B cell (primary cell): ENCODE data around the gene TPRN. TPM values are rescaled to one million over a fixed set of nuclear protein-coding genes. Genes with fewer than 3 reads are reported as not detected.

Experiments
- ATAC-seq: fragments of 200-7000 bp; cut with Tn5 transposase; one replicate; pipeline ENCODE4 v1.10.0; 2021; ENCODE audit warnings: low read depth, mild to moderate bottlenecking, moderate number of reproducible peaks, moderate library complexity
- CTCF ChIA-PET: fragments of 350-600 bp; sonication (Branson Sonifier 250); formaldehyde crosslinking; loops from one replicate; lab custom pipeline; 2021; ENCODE audit warnings: antibody characterized with exemption, inconsistent platforms; lab: Charles Lee
- POLR2A ChIA-PET: fragments of 350-600 bp; sonication (Branson Sonifier 250); formaldehyde crosslinking; loops from one replicate; lab custom pipeline; 2021; ENCODE audit warnings: antibody characterized with exemption; lab: Charles Lee
- DNase-seq: peaks from one replicate; pipeline ENCODE4 v3.0.0; 2013
- H2AFZ ChIP-seq: 2 replicates; pipeline ENCODE4 v1.6.1; 2012; ENCODE audit warnings: mild to moderate bottlenecking, low read depth, low read length; ENCODE audit not compliant: insufficient read depth, poor library complexity, severe bottlenecking
- H3K27ac ChIP-seq, 2 donors: 1 replicate in 1 of 2; 2 replicates in 1 of 2; pipeline ENCODE4 v1.5.1; 2012 to 2013; ENCODE audit warnings: low read length in 2 of 2, mild to moderate bottlenecking in 2 of 2, moderate library complexity in 1 of 2
- H3K27me3 ChIP-seq, 4 experiments: fragments of 200-600 bp in 1 of 4; sonication (generic) in 1 of 4; replicated peaks in 1 of 4; 1 replicate in 2 of 4; 2 replicates in 2 of 4; pipeline versions ENCODE4 v1.6.1 to v1.7.0; 2013 to 2016; ENCODE audit warnings: low read length in 3 of 4, mild to moderate bottlenecking in 2 of 4, mixed read lengths in 1 of 4, moderate library complexity in 1 of 4; ENCODE audit not compliant: insufficient read depth in 4 of 4, control insufficient read depth in 3 of 4; ENCODE audit errors: control extremely low read depth in 1 of 4
- H3K36me3 ChIP-seq, 2 experiments: replicated peaks in 1 of 2; 1 replicate in 1 of 2; 2 replicates in 1 of 2; pipeline versions ENCODE4 v1.6.1 to v1.7.1; 2013; ENCODE audit warnings: low read length in 1 of 2; ENCODE audit not compliant: insufficient read depth in 2 of 2, control insufficient read depth in 1 of 2; ENCODE audit errors: control extremely low read depth in 1 of 2, extremely low read depth in 1 of 2
- H3K4me1 ChIP-seq, 2 donors: fragments of 200-600 bp in 1 of 2; sonication (generic) in 1 of 2; 1 replicate in 1 of 2; 2 replicates in 1 of 2; pipeline versions ENCODE4 v1.5.1 to v1.6.1; 2013 to 2017; ENCODE audit warnings: low read length in 2 of 2; ENCODE audit not compliant: control insufficient read depth in 2 of 2, insufficient read depth in 2 of 2
- H3K4me2 ChIP-seq: replicated peaks from 2 replicates; pipeline ENCODE3; 2012; ENCODE audit warnings: mild to moderate bottlenecking, low read depth, low read length; ENCODE audit not compliant: poor library complexity, severe bottlenecking
- H3K4me3 ChIP-seq, 5 experiments: fragments of 200-600 bp in 1 of 5; sonication (generic) in 1 of 5; 1 replicate in 3 of 5; 2 replicates in 2 of 5; pipeline versions ENCODE4 v1.5.1 to v1.7.0; 2011 to 2016; ENCODE audit warnings: low read length in 4 of 5, mild to moderate bottlenecking in 4 of 5, low read depth in 2 of 5, control low read depth in 1 of 5, moderate library complexity in 1 of 5; ENCODE audit not compliant: insufficient read depth in 1 of 5; ENCODE audit errors: control extremely low read depth in 1 of 5, extremely low read depth in 1 of 5
- H3K79me2 ChIP-seq: fragments of 200-600 bp; sonication (generic); one replicate; pipeline ENCODE4 v1.6.0; 2016; ENCODE audit warnings: low read length; ENCODE audit not compliant: control insufficient read depth, insufficient read depth
- H3K9ac ChIP-seq: fragments of 200-600 bp; sonication (generic); 2 replicates; pipeline ENCODE4 v1.6.1; 2017; ENCODE audit warnings: mild to moderate bottlenecking, low read length, moderate library complexity
- H3K9me3 ChIP-seq, 3 donors: one replicate each; pipeline versions ENCODE4 v1.6.1 to v1.7.1; 2013; ENCODE audit warnings: low read length in 2 of 3; ENCODE audit not compliant: control insufficient read depth in 2 of 3, insufficient read depth in 1 of 3; ENCODE audit errors: control extremely low read depth in 1 of 3
- H4K20me1 ChIP-seq: 2 replicates; pipeline ENCODE4 v1.6.0; 2012; ENCODE audit warnings: mild to moderate bottlenecking, low read length; ENCODE audit not compliant: insufficient read depth, control insufficient read depth, poor library complexity, severe bottlenecking
- H3K27ac Mint-ChIP-seq: one replicate; pipeline ENCODE4 v1.8.0; 2021; ENCODE audit warnings: mixed read lengths
- H3K27me3 Mint-ChIP-seq: one replicate; pipeline ENCODE4 v1.8.0; 2021; ENCODE audit warnings: mixed read lengths
- H3K4me1 Mint-ChIP-seq: one replicate; pipeline ENCODE4 v1.8.0; 2021; ENCODE audit warnings: mixed read lengths
- H3K4me3 Mint-ChIP-seq: one replicate; pipeline ENCODE4 v1.8.0; 2021; ENCODE audit warnings: mixed read lengths
- H3K9me3 Mint-ChIP-seq: one replicate; pipeline ENCODE4 v1.8.0; 2022; ENCODE audit warnings: mixed read lengths; ENCODE audit not compliant: insufficient read depth
- CTCF ChIP-seq: fragments of 200-600 bp; IDR thresholded peaks from one replicate; pipeline ENCODE4 v1.8.0; 2022; ENCODE audit warnings: antibody characterized with exemption, mild to moderate bottlenecking
- EZH2 ChIP-seq: IDR thresholded peaks from 2 replicates; pipeline ENCODE4 v1.6.1; 2012; ENCODE audit warnings: borderline replicate concordance, low read depth, mild to moderate bottlenecking, moderate library complexity, low read length; ENCODE audit not compliant: insufficient read depth, poor library complexity, severe bottlenecking
- WGBS: methylation state at CpG from one replicate; pipeline ENCODE4 v1.1.5; 2013; ENCODE audit warnings: missing lambda C conversion rate; ENCODE audit not compliant: insufficient coverage; 5-methylcytosine and 5-hydroxymethylcytosine counted together
- intact Hi-C: fragments of 100-400 bp; cut with micrococcal nuclease; formaldehyde crosslinking; loops from one replicate; pipeline ENCODE4 v1.10.0; 2022
- polyA plus RNA-seq: library from polyadenylated mRNA; depleted of rRNA; stranded (reverse); fragments of >200 nt; gene quantifications from 2 replicates; pipeline ENCODE4 v1.2.3, GENCODE V29; 2012
- total RNA-seq, 2 donors: library from RNA; stranded (reverse); fragments of 120-200 nt in 1 of 2; gene quantifications; 1 replicate in 1 of 2; 2 replicates in 1 of 2; pipeline versions ENCODE4 v1.2.3 to v1.2.4, GENCODE V29; 2013 to 2022

TPRN gene
- total and polyA plus RNA-seq, 2 donors (not counting 1 experiment from before 2014, with no cell fraction given), result 5.7 to 16.3 TPM

GRCh38 chr9:137194388-137194787, 6.2 kb downstream of the TPRN start:
- H3K9ac ChIP-seq, result no peak overlapping the region
- Mint-ChIP-seq H3K4me1 (peaks cover 11% of the 10 kb centered on the region), H3K27me3 (no peaks in the 10 kb centered on the region), H3K9me3 (no peaks in the 10 kb centered on the region), H3K27ac (no peak overlapping the region), H3K4me3 (no peak overlapping the region)
- no peak for DNase-seq
- peaks cover 0 to 19% of the 10 kb centered on the region in 2 experiments for H3K36me3 ChIP-seq
- H3K27me3 ChIP-seq, result peaks cover 0 to 3% (median 0%) of the 10 kb centered on the region in 4 experiments
- 94% methylated on average over 16 of the region's 16 CpGs for WGBS
- POLR2A ChIA-PET, result no interaction called here
- no peak for ATAC-seq
- peaks cover 91% of the 10 kb centered on the region for H3K79me2 ChIP-seq
- no peak overlapping the region for H3K4me2 ChIP-seq
- TF ChIP-seq CTCF (no peak), EZH2 (no peak)
- no peak overlapping the region for H2AFZ ChIP-seq
- peaks cover 11 to 17% of the 10 kb centered on the region in 2 donors for H3K4me1 ChIP-seq
- H4K20me1 ChIP-seq, result peaks cover 51% of the 10 kb centered on the region
- CTCF ChIA-PET, result no interaction called here
- H3K9me3 ChIP-seq, result no peaks in the 10 kb centered on the region
- H3K4me3 ChIP-seq, result no peak overlapping the region
- no peak overlapping the region for H3K27ac ChIP-seq
- intact Hi-C loops, result no loop called here

DNA sequence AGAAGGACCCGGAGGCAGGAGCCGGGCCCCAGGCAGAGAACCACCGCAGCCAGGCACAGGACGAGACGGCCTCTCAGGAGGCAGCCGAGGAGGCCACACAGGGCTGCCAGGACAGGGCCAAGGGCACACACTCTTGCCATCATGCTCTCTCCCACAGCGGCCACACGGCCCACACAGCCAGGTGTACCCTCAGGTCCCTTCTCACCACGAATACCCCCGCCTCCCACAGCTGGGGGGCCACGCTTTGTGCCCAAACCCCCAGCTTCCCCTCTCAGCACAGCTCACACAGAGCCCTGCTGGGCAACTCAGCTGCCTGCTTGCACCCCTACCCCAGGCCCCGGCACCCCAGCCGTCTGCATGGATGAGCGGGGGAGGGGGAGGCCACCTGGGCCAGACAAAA, 6.8 kb downstream of the TPRN start:
- Mint-ChIP-seq H3K9me3 (no peaks in the 10 kb centered on the region), H3K4me3 (no peak overlapping the region), H3K27ac (peak overlapping the region; percentile 26), H3K4me1 (peaks cover 16% of the 10 kb centered on the region), H3K27me3 (no peaks in the 10 kb centered on the region)
- no peak overlapping the region for H3K4me2 ChIP-seq
- no peak overlapping the region for H3K9ac ChIP-seq
- intact Hi-C loops, result no loop called here
- H3K4me3 ChIP-seq, result no peak overlapping the region
- H3K27me3 ChIP-seq, result no peaks in the 10 kb centered on the region
- DNase-seq (no peak), ATAC-seq (no peak)
- H3K9me3 ChIP-seq, result no peaks in the 10 kb centered on the region
- no peak overlapping the region for H2AFZ ChIP-seq
- peaks cover 10 to 17% of the 10 kb centered on the region in 2 donors for H3K4me1 ChIP-seq
- H3K79me2 ChIP-seq, result peaks cover 85% of the 10 kb centered on the region
- ChIA-PET POLR2A (no interaction called here), CTCF (no interaction called here)
- no peak for TF ChIP-seq CTCF
- TF ChIP-seq EZH2, result no peak
- WGBS, result 88% methylated on average over 13 of the region's 14 CpGs
- H3K36me3 ChIP-seq, result peaks cover 0 to 19% of the 10 kb centered on the region in 2 experiments
- peaks cover 51% of the 10 kb centered on the region for H4K20me1 ChIP-seq
- H3K27ac ChIP-seq, result no peak overlapping the region
